OCI-LY7 (cell line): ENCODE measurements around the gene EDN1. TPM values are rescaled to one million over a fixed set of nuclear protein-coding genes. Genes with fewer than 3 reads are reported as not detected.

Experiments
- BruUV-seq: library from RNA; stranded (reverse); fragments of 400-500 nt; replicated peaks from 2 replicates; lab custom pipeline; 2021; lab: Mats Ljungman, UMichigan
- CTCF ChIA-PET: fragments of 300-600 bp; sonication (Branson Sonifier 250); formaldehyde crosslinking; loops from one replicate; lab custom pipeline; 2022; ENCODE audit warnings: antibody characterized with exemption; ENCODE audit not compliant: unreplicated experiment; lab: Charles Lee
- POLR2A ChIA-PET: fragments of 300-600 bp; sonication (Branson Sonifier 250); formaldehyde crosslinking; loops from one replicate; lab custom pipeline; 2022; ENCODE audit warnings: antibody characterized with exemption; lab: Charles Lee
- DNase-seq: peaks from one replicate; pipeline ENCODE4 v3.0.0-alpha.2; 2015; ENCODE audit warnings: low spot score
- H2AFZ ChIP-seq: fragments of 200-600 bp; sonication (generic), shearing (Covaris generic); 2 replicates; pipeline ENCODE4 v1.6.1; 2014; ENCODE audit warnings: mild to moderate bottlenecking, antibody characterized with exemption, low read length, moderate library complexity
- H3K27ac ChIP-seq: fragments of 200-600 bp; sonication (generic); 2 replicates; pipeline ENCODE4 v1.5.1; 2014; ENCODE audit warnings: mixed run types, low read depth, mild to moderate bottlenecking, moderate library complexity, low read length, inconsistent platforms; ENCODE audit not compliant: poor library complexity, severe bottlenecking
- H3K36me3 ChIP-seq: fragments of 200-600 bp; sonication (generic); 2 replicates; pipeline ENCODE4 v1.6.1; 2014; ENCODE audit warnings: mild to moderate bottlenecking, antibody characterized with exemption, low read length, moderate library complexity, mixed read lengths; ENCODE audit not compliant: insufficient read depth
- H3K4me1 ChIP-seq: fragments of 200-600 bp; sonication (generic); 2 replicates; pipeline ENCODE4 v1.5.1; 2014; ENCODE audit warnings: mild to moderate bottlenecking, low read length; ENCODE audit not compliant: insufficient read depth, poor library complexity, severe bottlenecking
- H3K4me2 ChIP-seq: fragments of 200-600 bp; sonication (generic); 2 replicates; pipeline ENCODE4 v1.6.1; 2014; ENCODE audit warnings: mild to moderate bottlenecking, low read length
- H3K4me3 ChIP-seq: fragments of 200-600 bp; sonication (generic); 2 replicates; pipeline ENCODE4 v1.5.1; 2014; ENCODE audit warnings: mild to moderate bottlenecking, low read depth, low read length; ENCODE audit not compliant: poor library complexity, severe bottlenecking
- H3K79me2 ChIP-seq: fragments of 200-600 bp; sonication (generic); 2 replicates; pipeline ENCODE4 v1.6.1; 2016; ENCODE audit warnings: low read depth, mild to moderate bottlenecking, low read length, moderate library complexity, mixed read lengths; ENCODE audit not compliant: insufficient read depth
- H3K9me2 ChIP-seq: fragments of 200-600 bp; sonication (generic); 2 replicates; pipeline ENCODE4 v1.6.1; 2016; ENCODE audit warnings: mild to moderate bottlenecking, low read length, mixed read lengths; ENCODE audit not compliant: insufficient read depth
- H3K9me3 ChIP-seq: fragments of 200-600 bp; sonication (generic); 2 replicates; pipeline ENCODE4 v1.6.1; 2014; ENCODE audit warnings: mild to moderate bottlenecking, mixed run types, low read length, mixed read lengths
- H4K20me1 ChIP-seq: fragments of 200-600 bp; sonication (generic); 2 replicates; pipeline ENCODE4 v1.6.1; 2014; ENCODE audit warnings: mild to moderate bottlenecking, antibody characterized with exemption, low read length, moderate library complexity, mixed read lengths; ENCODE audit not compliant: insufficient read depth
- EZH2phosphoT487 ChIP-seq: fragments of 200-600 bp; sonication (generic); IDR thresholded peaks from 2 replicates; pipeline ENCODE4 v1.6.1; 2018; ENCODE audit warnings: low read depth, borderline replicate concordance, mild to moderate bottlenecking, mixed run types, antibody characterized with exemption, low read length, moderate library complexity, mixed read lengths
- intact Hi-C: fragments of 100-400 bp; cut with micrococcal nuclease; formaldehyde crosslinking; loops from one replicate; pipeline ENCODE4 v1.10.0; 2022; ENCODE audit not compliant: unreplicated experiment
- total RNA-seq, 2 experiments: library from RNA; depleted of rRNA in 1 of 2; stranded (reverse); fragments of >200 nt in 1 of 2; shearing (Covaris generic) in 1 of 2; gene quantifications; 2 replicates each; pipeline ENCODE4 v1.2.3, GENCODE V29; 2014 to 2022
- TF ChIP-seq, protein P1 (sequence below): fragments of 200-600 bp; sonication (generic); conservative IDR thresholded peaks from 2 replicates; pipeline ENCODE4 v1.5.1; 2014; ENCODE audit warnings: mild to moderate bottlenecking, antibody characterized with exemption, low read length, moderate library complexity, mixed read lengths

Gene EDN1
- total RNA-seq, 2 experiments from 2014 or later, result not detected

DNA sequence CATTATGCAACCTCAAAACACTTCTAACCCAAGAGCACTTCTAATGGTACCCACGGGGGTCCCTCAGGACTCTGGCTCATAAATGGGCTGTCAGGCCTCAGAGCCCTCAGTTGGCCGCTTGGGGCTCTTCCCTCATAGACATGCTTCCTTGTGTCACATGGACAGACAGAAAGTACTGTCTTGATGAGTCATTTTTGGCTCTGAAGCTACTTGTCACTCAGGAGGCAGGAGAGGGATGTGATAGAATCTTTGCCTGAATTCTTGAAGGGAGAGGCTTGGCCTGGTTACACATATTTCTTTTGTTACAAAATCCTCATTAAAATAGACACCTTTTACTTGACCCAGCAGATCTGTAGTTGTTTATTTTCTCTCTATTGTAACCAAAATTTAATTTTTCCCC is 15.1 kb upstream of the EDN1 start:
- ChIA-PET CTCF (interaction anchor here (0.6 kb wide), 1 partner anchor 359 kb away, joined by 4 read pairs; no protein-coding TSS in a partner anchor), POLR2A (no interaction called here)
- no peak for DNase-seq
- Histone ChIP-seq H3K27ac (no peak overlapping the region), H3K4me3 (no peak overlapping the region), H3K36me3 (no peaks in the 10 kb centered on the region), H3K9me2 (no peaks in the 10 kb centered on the region), H3K9me3 (no peaks in the 10 kb centered on the region), H2AFZ (no peak overlapping the region), H4K20me1 (no peaks in the 10 kb centered on the region), H3K4me2 (no peak overlapping the region), H3K79me2 (no peaks in the 10 kb centered on the region), H3K4me1 (no peaks in the 10 kb centered on the region)
- TF ChIP-seq, protein P1, sequence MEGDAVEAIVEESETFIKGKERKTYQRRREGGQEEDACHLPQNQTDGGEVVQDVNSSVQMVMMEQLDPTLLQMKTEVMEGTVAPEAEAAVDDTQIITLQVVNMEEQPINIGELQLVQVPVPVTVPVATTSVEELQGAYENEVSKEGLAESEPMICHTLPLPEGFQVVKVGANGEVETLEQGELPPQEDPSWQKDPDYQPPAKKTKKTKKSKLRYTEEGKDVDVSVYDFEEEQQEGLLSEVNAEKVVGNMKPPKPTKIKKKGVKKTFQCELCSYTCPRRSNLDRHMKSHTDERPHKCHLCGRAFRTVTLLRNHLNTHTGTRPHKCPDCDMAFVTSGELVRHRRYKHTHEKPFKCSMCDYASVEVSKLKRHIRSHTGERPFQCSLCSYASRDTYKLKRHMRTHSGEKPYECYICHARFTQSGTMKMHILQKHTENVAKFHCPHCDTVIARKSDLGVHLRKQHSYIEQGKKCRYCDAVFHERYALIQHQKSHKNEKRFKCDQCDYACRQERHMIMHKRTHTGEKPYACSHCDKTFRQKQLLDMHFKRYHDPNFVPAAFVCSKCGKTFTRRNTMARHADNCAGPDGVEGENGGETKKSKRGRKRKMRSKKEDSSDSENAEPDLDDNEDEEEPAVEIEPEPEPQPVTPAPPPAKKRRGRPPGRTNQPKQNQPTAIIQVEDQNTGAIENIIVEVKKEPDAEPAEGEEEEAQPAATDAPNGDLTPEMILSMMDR, result no peak
- no peak for TF ChIP-seq EZH2phosphoT487
- intact Hi-C loops, result no loop called here
- BruUV-seq, result no TSS peak

- no peak overlapping the region for H3K4me2 ChIP-seq
- no peaks in the 10 kb centered on the region for H3K4me1 ChIP-seq
- no peak overlapping the region for H3K4me3 ChIP-seq
- no peaks in the 10 kb centered on the region for H3K79me2 ChIP-seq
- ChIA-PET POLR2A (no interaction called here), CTCF (no interaction called here)
- H4K20me1 ChIP-seq, result no peaks in the 10 kb centered on the region
- TF ChIP-seq, protein P1, result no peak
- TF ChIP-seq EZH2phosphoT487, result no peak
- H3K9me2 ChIP-seq, result no peaks in the 10 kb centered on the region
- no TSS peak for BruUV-seq
- H2AFZ ChIP-seq, result no peak overlapping the region
- intact Hi-C loops, result no loop called here
- no peak overlapping the region for H3K27ac ChIP-seq
- H3K9me3 ChIP-seq, result no peaks in the 10 kb centered on the region
- no peaks in the 10 kb centered on the region for H3K36me3 ChIP-seq
- no peak for DNase-seq
Observed at GRCh38 chr6:12276930-12277315, 13.2 kb upstream of the EDN1 start.

- intact Hi-C loops, result no loop called here
- H3K4me1 ChIP-seq, result no peaks in the 10 kb centered on the region
- no peak for TF ChIP-seq EZH2phosphoT487
- TF ChIP-seq, protein P1, result no peak
- no peaks in the 10 kb centered on the region for H3K9me3 ChIP-seq
- H3K79me2 ChIP-seq, result no peaks in the 10 kb centered on the region
- no peak for DNase-seq
- H3K4me3 ChIP-seq, result no peak overlapping the region
- no TSS peak for BruUV-seq
- CTCF ChIA-PET, result no interaction called here
- H3K4me2 ChIP-seq, result no peak overlapping the region
- H3K9me2 ChIP-seq, result no peaks in the 10 kb centered on the region
- no peak overlapping the region for H3K27ac ChIP-seq
- no peaks in the 10 kb centered on the region for H3K36me3 ChIP-seq
- H2AFZ ChIP-seq, result no peak overlapping the region
- POLR2A ChIA-PET, result no interaction called here
- no peaks in the 10 kb centered on the region for H4K20me1 ChIP-seq
Observed at GRCh38 chr6:12277386-12277785, 12.8 kb upstream of the EDN1 start.
